CD8-positive, alpha-beta memory T cell (primary cell): ENCODE results near the gene FTO. TPM values are rescaled to one million over a fixed set of nuclear protein-coding genes. Genes with fewer than 3 reads are reported as not detected.

Experiments
- CTCF ChIA-PET: fragments of 350-600 bp; sonication (Branson Sonifier 250); formaldehyde crosslinking; loops from one replicate; lab custom pipeline; 2021; ENCODE audit warnings: antibody characterized with exemption; lab: Charles Lee
- POLR2A ChIA-PET: fragments of 350-600 bp; sonication (Branson Sonifier 250); formaldehyde crosslinking; loops from one replicate; lab custom pipeline; 2021; ENCODE audit warnings: antibody characterized with exemption; lab: Charles Lee
- DNase-seq, 5 donors: peaks; one replicate each; pipeline versions ENCODE4 v3.0.0 to v3.0.0-alpha.2; 2020 to 2022; ENCODE audit warnings: mixed read lengths in 1 of 5
- H3K27ac ChIP-seq: one replicate; pipeline ENCODE4 v1.7.0; 2013; ENCODE audit warnings: low read depth, mild to moderate bottlenecking, low read length, moderate library complexity
- H3K27me3 ChIP-seq: 2 replicates; pipeline ENCODE4 v1.7.0; 2013; ENCODE audit warnings: low read length, mild to moderate bottlenecking; ENCODE audit not compliant: insufficient read depth, poor library complexity, severe bottlenecking
- H3K36me3 ChIP-seq: 2 replicates; pipeline ENCODE4 v1.7.0; 2013; ENCODE audit warnings: mild to moderate bottlenecking, low read length, moderate library complexity; ENCODE audit not compliant: insufficient read depth
- H3K4me1 ChIP-seq: 2 replicates; pipeline ENCODE4 v1.7.0; 2013; ENCODE audit warnings: mild to moderate bottlenecking, low read length, moderate library complexity; ENCODE audit not compliant: insufficient read depth
- H3K4me3 ChIP-seq: 2 replicates; pipeline ENCODE4 v1.7.0; 2013; ENCODE audit warnings: mild to moderate bottlenecking, low read length
- H3K9me3 ChIP-seq: 2 replicates; pipeline ENCODE4 v1.7.0; 2013; ENCODE audit warnings: mild to moderate bottlenecking, low read length
- H3K27ac Mint-ChIP-seq, 8 donors: one replicate each; pipeline ENCODE4 v1.8.0; 2020 to 2021; ENCODE audit warnings: mixed read lengths in 8 of 8, mild to moderate bottlenecking in 6 of 8, inconsistent platforms in 3 of 8, moderate library complexity in 3 of 8
- H3K27me3 Mint-ChIP-seq, 2 donors: one replicate each; pipeline ENCODE4 v1.8.0; 2020 to 2021; ENCODE audit warnings: mixed read lengths in 2 of 2, mild to moderate bottlenecking in 1 of 2, moderate library complexity in 1 of 2
- H3K36me3 Mint-ChIP-seq, 3 donors: one replicate each; pipeline ENCODE4 v1.8.0; 2020 to 2021; ENCODE audit warnings: mixed read lengths in 3 of 3, inconsistent platforms in 1 of 3, mild to moderate bottlenecking in 1 of 3
- H3K4me1 Mint-ChIP-seq, 3 donors: one replicate each; pipeline ENCODE4 v1.8.0; 2020 to 2021; ENCODE audit warnings: mixed read lengths in 3 of 3, inconsistent platforms in 1 of 3, mild to moderate bottlenecking in 1 of 3
- H3K4me3 Mint-ChIP-seq, 7 donors: one replicate each; pipeline ENCODE4 v1.8.0; 2020 to 2021; ENCODE audit warnings: mixed read lengths in 7 of 7, mild to moderate bottlenecking in 6 of 7, moderate library complexity in 4 of 7, inconsistent platforms in 2 of 7
- H3K9me3 Mint-ChIP-seq, 5 donors: one replicate each; pipeline ENCODE4 v1.8.0; 2020 to 2022; ENCODE audit warnings: mixed read lengths in 5 of 5, mild to moderate bottlenecking in 3 of 5, moderate library complexity in 2 of 5, inconsistent platforms in 1 of 5
- polyA plus RNA-seq: library from polyadenylated mRNA; unstranded; fragments of 300-500 nt; fragmentation: Illumina TruSeq; gene quantifications from one replicate; pipeline ENCODE4 v1.2.3, GENCODE V29; 2021
- total RNA-seq, 2 experiments: library from RNA; stranded (reverse); gene quantifications; one replicate each; pipeline ENCODE4 v1.2.3, GENCODE V29; 2021

Gene FTO
- total and polyA plus RNA-seq, 3 experiments from 2014 or later, result 54.5 to 77.8 (median 56.0) TPM

DNA sequence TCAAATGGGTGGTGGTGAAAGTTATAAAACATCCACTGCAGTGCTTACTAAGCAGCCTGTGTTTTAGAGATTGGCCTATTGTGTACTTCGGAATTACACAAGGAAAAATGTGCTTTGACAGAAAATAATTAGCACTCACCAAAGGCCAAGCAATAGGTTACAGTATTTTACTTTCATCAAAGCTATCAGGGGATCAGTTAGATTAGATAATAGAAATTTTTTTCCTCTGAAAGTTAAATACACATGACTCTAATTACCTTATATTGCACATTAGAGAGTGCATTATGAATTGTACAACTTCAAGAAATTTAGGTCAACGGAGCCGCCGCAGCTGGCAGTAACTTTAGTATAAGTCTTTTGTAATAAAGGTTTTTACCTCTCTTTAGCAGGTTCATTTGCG is 232.6 kb downstream of the FTO start:
- H3K27ac Mint-ChIP-seq, result no peak overlapping the region
- no peaks in the 10 kb centered on the region for H3K27me3 Mint-ChIP-seq
- ChIA-PET CTCF (no interaction called here), POLR2A (no interaction called here)
- no peak overlapping the region for H3K4me3 Mint-ChIP-seq
- peaks cover 0 to 4% (median 0%) of the 10 kb centered on the region in 3 donors for H3K4me1 Mint-ChIP-seq
- Histone ChIP-seq H3K4me1 (no peaks in the 10 kb centered on the region), H3K27ac (no peak overlapping the region), H3K36me3 (no peaks in the 10 kb centered on the region), H3K4me3 (no peak overlapping the region), H3K9me3 (no peaks in the 10 kb centered on the region), H3K27me3 (no peaks in the 10 kb centered on the region)
- H3K36me3 Mint-ChIP-seq, result peaks cover 35 to 63% (median 51%) of the 10 kb centered on the region in 3 donors
- no peak for DNase-seq
- H3K9me3 Mint-ChIP-seq, result peaks cover 0 to 3% (median 0%) of the 10 kb centered on the region in 5 donors

DNA sequence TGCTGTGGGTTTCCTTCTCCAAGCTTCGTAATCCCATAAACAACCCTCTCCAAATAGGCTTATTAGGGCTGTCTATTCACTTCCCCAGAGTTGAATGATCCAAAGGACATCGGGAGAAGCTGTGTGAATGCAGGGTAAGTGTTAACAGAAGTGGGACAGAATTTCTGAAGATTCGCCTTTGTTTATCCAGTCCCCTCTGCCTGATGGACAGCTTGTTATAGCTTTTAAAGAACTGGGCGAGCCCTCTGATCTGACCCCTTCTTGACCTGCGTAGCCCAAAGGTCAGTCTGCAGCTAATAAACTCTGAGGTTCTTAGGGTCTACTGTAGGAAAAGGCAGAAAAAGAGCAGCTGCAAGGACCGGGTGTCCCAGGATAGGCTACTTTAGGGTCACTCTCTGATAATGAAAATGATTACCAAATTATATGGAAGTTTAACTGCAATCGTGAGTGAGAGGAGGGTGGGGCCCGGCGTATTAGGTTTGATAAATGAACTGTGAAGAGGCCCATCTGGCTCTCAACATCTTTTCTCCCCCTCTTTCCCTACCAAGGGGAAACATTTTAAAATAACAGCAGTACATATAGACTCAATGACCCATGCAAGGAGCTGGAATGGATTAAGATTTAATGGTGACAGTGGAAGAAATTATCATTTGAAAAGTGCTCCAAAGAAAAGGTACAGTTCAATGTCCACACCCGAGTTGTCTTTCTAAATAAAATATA is 233.4 kb downstream of the FTO start:
- Mint-ChIP-seq H3K36me3 (peaks cover 40 to 68% (median 57%) of the 10 kb centered on the region in 3 donors), H3K27me3 (no peaks in the 10 kb centered on the region), H3K27ac (peak overlapping the region in 1 of 8 donors; percentile 34), H3K4me3 (peak overlapping the region in 1 of 7 donors; percentile 18), H3K4me1 (peaks cover 0 to 4% (median 0%) of the 10 kb centered on the region in 3 donors), H3K9me3 (peaks cover 0 to 3% (median 0%) of the 10 kb centered on the region in 5 donors)
- Histone ChIP-seq H3K4me3 (no peak overlapping the region), H3K27ac (no peak overlapping the region), H3K27me3 (no peaks in the 10 kb centered on the region), H3K4me1 (no peaks in the 10 kb centered on the region), H3K36me3 (no peaks in the 10 kb centered on the region), H3K9me3 (no peaks in the 10 kb centered on the region)
- DNase-seq, result no peak
- CTCF ChIA-PET, result no interaction called here
- POLR2A ChIA-PET, result no interaction called here

DNA sequence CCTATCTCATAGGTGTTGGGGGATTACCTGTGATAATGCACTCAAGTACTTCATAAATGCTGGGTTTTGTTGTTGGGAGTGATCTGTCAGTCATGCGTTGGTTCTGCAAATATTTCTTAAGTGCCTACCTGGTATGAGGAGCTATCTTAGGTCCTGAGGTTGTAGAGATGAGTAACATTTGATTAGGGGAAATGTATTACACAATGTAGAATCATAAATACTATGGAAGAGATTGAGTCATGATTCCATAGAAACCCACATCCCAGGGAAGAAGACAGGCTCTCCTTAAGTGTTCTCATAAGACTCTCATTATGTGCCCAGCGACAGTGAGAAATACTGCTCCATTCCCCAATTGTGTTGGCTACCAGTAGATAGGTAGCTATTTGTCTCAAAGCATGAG is 240.1 kb downstream of the FTO start:
- H3K36me3 Mint-ChIP-seq, result peaks cover 18 to 23% (median 21%) of the 10 kb centered on the region in 3 donors
- Histone ChIP-seq H3K27me3 (no peaks in the 10 kb centered on the region), H3K9me3 (no peaks in the 10 kb centered on the region), H3K27ac (no peak overlapping the region), H3K4me3 (no peak overlapping the region), H3K36me3 (no peaks in the 10 kb centered on the region), H3K4me1 (no peaks in the 10 kb centered on the region)
- H3K9me3 Mint-ChIP-seq, result peaks cover 0 to 2% (median 0%) of the 10 kb centered on the region in 5 donors
- no peak overlapping the region for H3K27ac Mint-ChIP-seq
- peaks cover 0 to 9% (median 5%) of the 10 kb centered on the region in 3 donors for H3K4me1 Mint-ChIP-seq
- H3K4me3 Mint-ChIP-seq, result no peak overlapping the region
- POLR2A ChIA-PET, result no interaction called here
- DNase-seq, result no peak
- CTCF ChIA-PET, result no interaction called here
- H3K27me3 Mint-ChIP-seq, result no peaks in the 10 kb centered on the region

DNA sequence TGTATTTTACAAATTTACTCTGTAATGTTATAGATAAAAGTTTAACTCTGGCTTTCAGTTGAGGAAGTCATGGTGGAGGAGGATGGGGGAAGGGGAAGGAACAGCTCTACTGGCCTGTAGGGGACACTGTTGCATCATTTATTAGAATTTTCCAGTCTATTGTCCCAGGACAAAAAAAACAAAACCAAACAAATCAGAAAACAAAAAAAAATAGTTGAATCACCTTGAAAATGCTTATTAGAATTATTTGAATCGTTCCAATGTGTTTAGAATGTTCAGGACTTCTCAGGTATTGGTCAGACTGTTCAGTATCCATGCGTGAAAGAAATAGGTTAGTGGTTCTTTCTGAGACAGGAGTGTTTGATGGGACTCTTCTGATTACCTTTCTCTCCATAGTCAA is 242.0 kb downstream of the FTO start:
- Histone ChIP-seq H3K27me3 (no peaks in the 10 kb centered on the region), H3K4me3 (no peak overlapping the region), H3K4me1 (no peaks in the 10 kb centered on the region), H3K27ac (no peak overlapping the region), H3K9me3 (no peaks in the 10 kb centered on the region), H3K36me3 (no peaks in the 10 kb centered on the region)
- ChIA-PET POLR2A (no interaction called here), CTCF (no interaction called here)
- H3K27ac Mint-ChIP-seq, result peak overlapping the region in 1 of 8 donors; percentile 64
- H3K9me3 Mint-ChIP-seq, result no peaks in the 10 kb centered on the region
- H3K36me3 Mint-ChIP-seq, result peaks cover 7 to 10% (median 7%) of the 10 kb centered on the region in 3 donors
- H3K27me3 Mint-ChIP-seq, result no peaks in the 10 kb centered on the region
- H3K4me3 Mint-ChIP-seq, result no peak overlapping the region
- DNase-seq, result no peak
- peaks cover 1 to 23% (median 18%) of the 10 kb centered on the region in 3 donors for H3K4me1 Mint-ChIP-seq

DNA sequence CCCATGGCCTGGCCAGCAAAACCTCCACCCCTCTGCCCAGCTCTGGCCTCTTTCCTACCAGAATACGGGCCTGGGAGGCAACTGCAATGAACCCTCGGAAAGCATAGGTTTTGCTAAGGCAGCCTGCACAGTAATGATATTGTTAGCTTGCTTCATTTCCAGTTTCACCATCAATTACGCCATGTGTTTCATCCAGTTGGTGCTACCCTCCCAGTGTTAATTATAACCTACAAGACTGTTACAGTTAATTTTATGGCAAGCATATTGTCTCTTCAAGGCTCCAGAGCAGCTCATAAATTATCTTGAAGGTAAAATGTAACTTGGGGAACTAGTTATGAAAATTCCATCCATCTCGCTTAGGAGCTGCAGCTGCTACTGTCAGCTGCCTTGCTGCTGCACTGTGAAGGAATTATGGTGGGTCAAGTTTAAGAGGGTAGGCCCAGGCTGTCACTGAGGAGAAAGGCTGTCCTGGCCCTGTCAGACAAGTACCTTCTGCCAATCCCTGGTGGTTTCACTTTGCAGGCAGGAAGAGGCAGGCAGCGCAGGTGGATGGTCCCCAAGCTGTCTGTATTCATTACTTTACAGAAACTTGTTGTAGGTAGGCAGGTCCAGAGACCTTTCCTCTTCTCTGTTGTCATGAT is 242.9 kb downstream of the FTO start:
- H3K4me3 ChIP-seq, result no peak overlapping the region
- ChIA-PET CTCF (no interaction called here), POLR2A (no interaction called here)
- H3K9me3 ChIP-seq, result no peaks in the 10 kb centered on the region
- Mint-ChIP-seq H3K4me1 (peaks cover 9 to 32% (median 26%) of the 10 kb centered on the region in 3 donors), H3K36me3 (peaks cover 3 to 7% (median 3%) of the 10 kb centered on the region in 3 donors), H3K27ac (peak overlapping the region in 2 of 8 donors; percentile 29 to 37), H3K27me3 (no peaks in the 10 kb centered on the region), H3K9me3 (no peaks in the 10 kb centered on the region), H3K4me3 (no peak overlapping the region)
- H3K27ac ChIP-seq, result no peak overlapping the region
- H3K36me3 ChIP-seq, result no peaks in the 10 kb centered on the region
- H3K27me3 ChIP-seq, result no peaks in the 10 kb centered on the region
- peaks cover 1% of the 10 kb centered on the region for H3K4me1 ChIP-seq
- no peak for DNase-seq

DNA sequence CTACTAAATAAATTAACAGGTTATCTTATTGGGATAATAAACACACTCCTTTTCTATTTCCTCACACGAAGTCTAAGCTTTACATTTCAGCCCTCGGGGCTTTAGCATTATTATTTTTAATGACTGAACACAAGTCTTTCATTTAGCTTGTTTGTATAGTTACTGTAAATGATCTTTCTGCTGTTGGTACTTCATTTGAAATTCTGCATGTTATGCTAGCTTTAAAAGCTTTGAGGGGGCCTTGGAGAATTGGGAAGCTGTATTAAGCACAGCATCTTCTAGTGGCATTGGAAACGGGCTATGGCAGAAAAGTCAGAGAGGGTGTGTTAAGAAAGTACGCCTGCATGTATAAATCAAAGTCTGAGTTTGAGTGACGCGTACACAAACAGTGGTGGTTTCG is 243.7 kb downstream of the FTO start:
- H3K4me3 ChIP-seq, result no peak overlapping the region
- no peaks in the 10 kb centered on the region for H3K9me3 Mint-ChIP-seq
- ChIA-PET CTCF (no interaction called here), POLR2A (no interaction called here)
- no peak overlapping the region for H3K27ac Mint-ChIP-seq
- H3K27ac ChIP-seq, result no peak overlapping the region
- H3K27me3 Mint-ChIP-seq, result no peaks in the 10 kb centered on the region
- H3K36me3 Mint-ChIP-seq, result peaks cover 0 to 5% (median 0%) of the 10 kb centered on the region in 3 donors
- H3K4me1 ChIP-seq, result peaks cover 6% of the 10 kb centered on the region
- no peaks in the 10 kb centered on the region for H3K36me3 ChIP-seq
- H3K4me1 Mint-ChIP-seq, result peaks cover 17 to 40% (median 34%) of the 10 kb centered on the region in 3 donors
- no peaks in the 10 kb centered on the region for H3K27me3 ChIP-seq
- H3K4me3 Mint-ChIP-seq, result no peak overlapping the region
- no peak for DNase-seq
- no peaks in the 10 kb centered on the region for H3K9me3 ChIP-seq

DNA sequence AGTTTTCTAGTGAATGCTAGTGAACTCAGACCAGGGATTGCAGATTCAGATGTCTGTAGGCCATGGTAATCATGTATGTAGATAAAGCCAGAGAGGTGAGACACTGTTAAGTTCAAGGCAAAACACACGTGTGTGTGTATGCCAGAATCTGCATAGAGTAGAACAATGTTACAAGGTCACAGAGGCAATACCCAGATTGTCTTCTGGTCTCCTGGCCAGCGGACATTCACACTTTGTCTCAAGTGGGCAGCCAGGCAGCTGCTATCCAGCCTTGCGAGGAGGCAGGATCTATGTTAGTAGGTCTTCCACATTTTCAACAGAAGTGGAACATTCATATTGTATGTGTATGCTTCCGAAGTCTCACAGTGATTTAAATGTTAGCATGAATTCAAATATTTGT is 244.4 kb downstream of the FTO start:
- no peak for DNase-seq
- Histone ChIP-seq H3K4me3 (no peak overlapping the region), H3K27ac (no peak overlapping the region), H3K9me3 (no peaks in the 10 kb centered on the region), H3K36me3 (no peaks in the 10 kb centered on the region), H3K4me1 (peaks cover 6% of the 10 kb centered on the region), H3K27me3 (no peaks in the 10 kb centered on the region)
- no peaks in the 10 kb centered on the region for H3K9me3 Mint-ChIP-seq
- H3K27ac Mint-ChIP-seq, result peak overlapping the region in 2 of 8 donors; percentile 25 to 31
- H3K4me1 Mint-ChIP-seq, result peaks cover 19 to 47% (median 41%) of the 10 kb centered on the region in 3 donors
- CTCF ChIA-PET, result no interaction called here
- H3K36me3 Mint-ChIP-seq, result peaks cover 0 to 5% (median 0%) of the 10 kb centered on the region in 3 donors
- no peak overlapping the region for H3K4me3 Mint-ChIP-seq
- POLR2A ChIA-PET, result no interaction called here
- no peaks in the 10 kb centered on the region for H3K27me3 Mint-ChIP-seq

DNA sequence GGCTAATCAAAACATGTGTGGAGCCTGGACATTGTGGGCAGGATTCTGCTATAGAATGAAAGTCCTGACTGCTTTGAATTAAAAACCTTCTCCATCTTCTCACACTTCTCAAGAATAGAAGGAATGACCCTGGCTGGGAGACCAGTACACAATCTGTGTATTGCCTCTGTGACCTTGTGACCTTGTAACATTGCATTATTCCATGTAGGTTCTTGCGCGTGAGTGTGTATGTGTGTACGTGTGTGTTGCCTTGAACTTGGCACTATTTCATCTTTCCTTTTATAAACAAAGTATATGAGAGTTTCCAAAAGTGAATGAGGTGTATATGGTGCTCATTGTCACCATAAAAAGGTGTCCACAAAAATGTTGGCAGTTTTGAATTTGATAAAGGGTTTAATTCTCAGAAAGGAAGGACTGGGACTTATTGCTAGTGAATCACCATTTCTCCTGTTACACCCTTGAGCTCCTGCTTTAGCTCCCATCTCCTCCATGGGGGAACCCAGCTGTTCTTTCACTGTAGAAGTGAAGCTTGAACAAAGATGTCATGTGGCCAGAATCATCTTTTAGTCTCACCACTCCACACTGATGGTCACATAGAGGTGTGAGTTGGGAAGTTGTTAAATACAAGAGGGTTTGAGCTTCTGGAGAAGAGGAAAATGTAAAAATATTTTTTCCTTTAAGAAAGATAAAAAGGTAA is 244.9 kb downstream of the FTO start:
- H3K27me3 Mint-ChIP-seq, result no peaks in the 10 kb centered on the region
- H3K4me3 Mint-ChIP-seq, result no peak overlapping the region
- peaks cover 19 to 47% (median 42%) of the 10 kb centered on the region in 3 donors for H3K4me1 Mint-ChIP-seq
- H3K27ac Mint-ChIP-seq, result peak overlapping the region in 2 of 8 donors; percentile 48 to 73
- Histone ChIP-seq H3K27ac (no peak overlapping the region), H3K36me3 (no peaks in the 10 kb centered on the region), H3K27me3 (no peaks in the 10 kb centered on the region), H3K4me1 (peaks cover 6% of the 10 kb centered on the region), H3K9me3 (no peaks in the 10 kb centered on the region), H3K4me3 (no peak overlapping the region)
- ChIA-PET POLR2A (no interaction called here), CTCF (interaction anchor here (1.5 kb wide), 1 partner anchor 399 kb away, joined by 4 read pairs; no protein-coding TSS in a partner anchor)
- peaks cover 0 to 5% (median 0%) of the 10 kb centered on the region in 3 donors for H3K36me3 Mint-ChIP-seq
- no peak for DNase-seq
- no peaks in the 10 kb centered on the region for H3K9me3 Mint-ChIP-seq
